Measurements from ENCODE around the gene TMEM255A.

Gene TMEM255A

GRCh38 chrX:120305531-120306141 is 5.6 kb downstream of the TMEM255A start:
- no peak overlapping the region for H3K4me3 ChIP-seq (ENCODE audit: low read depth in 1 of 2, low read length in 2 of 2)
- H3K27me3 ChIP-seq (ENCODE audit: low read depth, low read length): peaks cover 8% of the 10 kb centered on the region
- H3K4me1 ChIP-seq (ENCODE audit: control insufficient read depth in 1 of 2, insufficient read depth in 2 of 2, low read length in 2 of 2): peaks cover 0 to 11% of the 10 kb centered on the region in 2 donors
- H3K27ac ChIP-seq (ENCODE audit: low read length): no peak overlapping the region
- H3K9me3 ChIP-seq (ENCODE audit: control insufficient read depth in 1 of 2, low read length in 2 of 2): no peaks in the 10 kb centered on the region
- H3K36me3 ChIP-seq (ENCODE audit: control insufficient read depth in 1 of 2, insufficient read depth in 2 of 2, low read length in 2 of 2): no peaks in the 10 kb centered on the region

- Histone ChIP-seq H3K9me3 (ENCODE audit: control insufficient read depth in 1 of 2, low read length in 2 of 2) (no peaks in the 10 kb centered on the region), H3K4me1 (ENCODE audit: control insufficient read depth in 1 of 2, insufficient read depth in 2 of 2, low read length in 2 of 2) (peaks cover 0 to 2% of the 10 kb centered on the region in 2 donors), H3K36me3 (ENCODE audit: control insufficient read depth in 1 of 2, insufficient read depth in 2 of 2, low read length in 2 of 2) (no peaks in the 10 kb centered on the region), H3K27me3 (ENCODE audit: low read depth, low read length) (peaks cover 3% of the 10 kb centered on the region), H3K27ac (ENCODE audit: low read length) (no peak overlapping the region), H3K4me3 (ENCODE audit: low read depth in 1 of 2, low read length in 2 of 2) (no peak overlapping the region)
These were observed 7.0 kb downstream of the TMEM255A start for GRCh38 chrX:120304256-120304655.

DNA sequence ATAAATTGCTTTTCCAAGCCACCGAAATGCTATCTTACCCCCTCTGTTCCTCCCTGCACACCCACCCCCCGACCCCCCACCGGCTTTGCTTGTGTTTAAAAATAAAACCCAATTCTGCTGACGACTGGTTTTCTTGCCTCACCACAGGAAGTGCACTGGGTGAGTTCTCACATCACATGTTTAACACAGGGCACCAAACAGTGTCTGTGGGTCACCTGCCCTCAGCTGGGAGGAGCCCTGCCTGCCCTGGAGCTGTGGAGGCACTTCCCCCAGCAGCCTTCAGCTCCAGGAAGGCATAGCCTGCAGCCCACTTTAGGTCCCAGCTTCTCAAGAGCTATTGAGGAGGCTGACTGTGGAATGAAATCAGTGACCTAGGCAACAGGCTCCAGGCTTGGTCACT is 8.8 kb downstream of the TMEM255A start:
- Histone ChIP-seq H3K4me1 (ENCODE audit: control insufficient read depth in 1 of 2, insufficient read depth in 2 of 2, low read length in 2 of 2) (no peaks in the 10 kb centered on the region), H3K27ac (ENCODE audit: low read length) (no peak overlapping the region), H3K27me3 (ENCODE audit: low read depth, low read length) (no peaks in the 10 kb centered on the region), H3K4me3 (ENCODE audit: low read depth in 1 of 2, low read length in 2 of 2) (no peak overlapping the region), H3K36me3 (ENCODE audit: control insufficient read depth in 1 of 2, insufficient read depth in 2 of 2, low read length in 2 of 2) (no peaks in the 10 kb centered on the region), H3K9me3 (ENCODE audit: control insufficient read depth in 1 of 2, low read length in 2 of 2) (no peaks in the 10 kb centered on the region)

GRCh38 chrX:120301960-120302359 is 9.3 kb downstream of the TMEM255A start:
- Histone ChIP-seq H3K36me3 (ENCODE audit: control insufficient read depth in 1 of 2, insufficient read depth in 2 of 2, low read length in 2 of 2) (no peaks in the 10 kb centered on the region), H3K9me3 (ENCODE audit: control insufficient read depth in 1 of 2, low read length in 2 of 2) (no peaks in the 10 kb centered on the region), H3K27ac (ENCODE audit: low read length) (no peak overlapping the region), H3K27me3 (ENCODE audit: low read depth, low read length) (no peaks in the 10 kb centered on the region), H3K4me1 (ENCODE audit: control insufficient read depth in 1 of 2, insufficient read depth in 2 of 2, low read length in 2 of 2) (no peaks in the 10 kb centered on the region), H3K4me3 (ENCODE audit: low read depth in 1 of 2, low read length in 2 of 2) (no peak overlapping the region)

DNA sequence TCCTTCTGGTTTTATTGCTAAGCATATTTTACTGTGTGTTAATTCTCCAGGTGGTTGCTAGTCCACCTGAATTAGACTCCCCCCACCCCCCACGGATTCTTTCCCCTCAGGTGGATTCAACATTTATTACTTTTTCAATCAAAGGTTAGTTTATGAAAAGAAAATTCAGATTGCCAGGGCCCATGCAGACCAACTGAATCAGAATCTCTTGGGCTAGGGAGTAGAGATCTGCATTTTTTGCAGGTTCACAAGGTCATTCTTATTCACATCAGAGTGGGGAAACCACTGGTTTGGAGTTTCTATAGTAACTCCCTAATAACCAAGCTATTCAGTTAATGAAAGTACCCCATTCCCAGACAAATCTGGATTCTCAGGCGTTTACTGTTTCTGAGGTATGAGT is 9.8 kb downstream of the TMEM255A start:
- no peaks in the 10 kb centered on the region for H3K9me3 ChIP-seq (ENCODE audit: control insufficient read depth in 1 of 2, low read length in 2 of 2)
- no peak overlapping the region for H3K4me3 ChIP-seq (ENCODE audit: low read depth in 1 of 2, low read length in 2 of 2)
- H3K27me3 ChIP-seq (ENCODE audit: low read depth, low read length): no peaks in the 10 kb centered on the region
- no peak overlapping the region for H3K27ac ChIP-seq (ENCODE audit: low read length)
- no peaks in the 10 kb centered on the region for H3K4me1 ChIP-seq (ENCODE audit: control insufficient read depth in 1 of 2, insufficient read depth in 2 of 2, low read length in 2 of 2)
- no peaks in the 10 kb centered on the region for H3K36me3 ChIP-seq (ENCODE audit: control insufficient read depth in 1 of 2, insufficient read depth in 2 of 2, low read length in 2 of 2)

DNA sequence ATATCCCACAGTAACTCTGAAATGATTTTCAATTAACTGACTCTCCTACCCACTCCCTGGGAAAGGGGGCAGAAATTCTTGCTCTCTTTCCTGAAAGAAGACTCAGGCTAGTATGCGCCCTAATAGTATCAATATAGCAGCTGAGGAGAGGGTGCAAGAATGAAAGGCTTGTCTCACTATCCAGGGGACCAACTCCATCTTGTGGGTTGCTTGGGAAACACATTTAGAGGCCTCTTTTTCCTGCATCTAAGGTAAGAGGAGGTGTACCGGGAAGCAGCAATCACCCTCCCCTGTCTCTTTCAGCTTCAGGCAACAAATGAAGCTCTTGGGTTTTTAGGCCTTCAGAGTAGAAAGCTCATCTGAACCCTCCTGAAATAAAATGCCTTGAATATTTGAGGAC is 11.3 kb downstream of the TMEM255A start:
- H3K36me3 ChIP-seq (ENCODE audit: control insufficient read depth in 1 of 2, insufficient read depth in 2 of 2, low read length in 2 of 2): no peaks in the 10 kb centered on the region
- H3K27ac ChIP-seq (ENCODE audit: low read length): no peak overlapping the region
- H3K9me3 ChIP-seq (ENCODE audit: control insufficient read depth in 1 of 2, low read length in 2 of 2): no peaks in the 10 kb centered on the region

GRCh38 chrX:120297923-120298322 is 13.3 kb downstream of the TMEM255A start:
- H3K4me1 ChIP-seq (ENCODE audit: control insufficient read depth in 1 of 2, insufficient read depth in 2 of 2, low read length in 2 of 2): no peaks in the 10 kb centered on the region
- H3K9me3 ChIP-seq (ENCODE audit: control insufficient read depth in 1 of 2, low read length in 2 of 2): no peaks in the 10 kb centered on the region
- H3K27me3 ChIP-seq (ENCODE audit: low read depth, low read length): no peaks in the 10 kb centered on the region
- H3K27ac ChIP-seq (ENCODE audit: low read length): no peak overlapping the region
- H3K4me3 ChIP-seq (ENCODE audit: low read depth in 1 of 2, low read length in 2 of 2): no peak overlapping the region
- H3K36me3 ChIP-seq (ENCODE audit: control insufficient read depth in 1 of 2, insufficient read depth in 2 of 2, low read length in 2 of 2): no peaks in the 10 kb centered on the region

More for the DNA sequence above, 11.3 kb downstream of the TMEM255A start:
- no peaks in the 10 kb centered on the region for H3K4me1 ChIP-seq (ENCODE audit: control insufficient read depth in 1 of 2, insufficient read depth in 2 of 2, low read length in 2 of 2)
- H3K4me3 ChIP-seq (ENCODE audit: low read depth in 1 of 2, low read length in 2 of 2): no peak overlapping the region
- H3K27me3 ChIP-seq (ENCODE audit: low read depth, low read length): no peaks in the 10 kb centered on the region

GRCh38 chrX:120294651-120295050 is 16.6 kb downstream of the TMEM255A start:
- Histone ChIP-seq H3K27me3 (ENCODE audit: low read depth, low read length) (no peaks in the 10 kb centered on the region), H3K27ac (ENCODE audit: low read length) (no peak overlapping the region), H3K4me1 (ENCODE audit: control insufficient read depth in 1 of 2, insufficient read depth in 2 of 2, low read length in 2 of 2) (no peaks in the 10 kb centered on the region), H3K4me3 (ENCODE audit: low read depth in 1 of 2, low read length in 2 of 2) (no peak overlapping the region), H3K36me3 (ENCODE audit: control insufficient read depth in 1 of 2, insufficient read depth in 2 of 2, low read length in 2 of 2) (no peaks in the 10 kb centered on the region), H3K9me3 (ENCODE audit: control insufficient read depth in 1 of 2, low read length in 2 of 2) (no peaks in the 10 kb centered on the region)

- Histone ChIP-seq H3K27me3 (ENCODE audit: low read depth, low read length) (no peaks in the 10 kb centered on the region), H3K9me3 (ENCODE audit: control insufficient read depth in 1 of 2, low read length in 2 of 2) (no peaks in the 10 kb centered on the region), H3K4me1 (ENCODE audit: control insufficient read depth in 1 of 2, insufficient read depth in 2 of 2, low read length in 2 of 2) (no peaks in the 10 kb centered on the region), H3K27ac (ENCODE audit: low read length) (no peak overlapping the region), H3K36me3 (ENCODE audit: control insufficient read depth in 1 of 2, insufficient read depth in 2 of 2, low read length in 2 of 2) (no peaks in the 10 kb centered on the region), H3K4me3 (ENCODE audit: low read depth in 1 of 2, low read length in 2 of 2) (no peak overlapping the region)
These were observed 18.2 kb downstream of the TMEM255A start for GRCh38 chrX:120293015-120293414.

DNA sequence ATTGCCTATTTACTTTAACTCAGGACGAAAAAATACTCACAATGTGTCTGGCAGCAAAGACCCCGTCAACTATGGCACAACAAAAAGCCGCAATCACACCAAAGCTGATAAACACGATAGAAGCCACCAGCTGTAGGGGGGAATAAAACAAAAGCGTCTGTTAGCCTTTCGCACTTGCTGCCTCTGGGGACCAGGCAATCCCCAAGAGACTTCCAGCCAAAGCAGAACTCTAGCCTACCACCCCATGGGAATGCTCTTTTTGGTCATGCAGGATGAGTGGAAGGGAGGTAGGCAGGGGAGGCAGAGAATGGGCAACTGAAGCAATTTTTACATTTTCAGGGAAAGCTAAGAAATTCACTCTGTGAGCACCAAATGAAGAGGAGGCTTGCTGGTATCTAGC is 20.1 kb downstream of the TMEM255A start:
- H3K27me3 ChIP-seq (ENCODE audit: low read depth, low read length): no peaks in the 10 kb centered on the region
- H3K4me1 ChIP-seq (ENCODE audit: control insufficient read depth in 1 of 2, insufficient read depth in 2 of 2, low read length in 2 of 2): no peaks in the 10 kb centered on the region
- no peaks in the 10 kb centered on the region for H3K9me3 ChIP-seq (ENCODE audit: control insufficient read depth in 1 of 2, low read length in 2 of 2)
- H3K27ac ChIP-seq (ENCODE audit: low read length): no peak overlapping the region
- no peak overlapping the region for H3K4me3 ChIP-seq (ENCODE audit: low read depth in 1 of 2, low read length in 2 of 2)
- H3K36me3 ChIP-seq (ENCODE audit: control insufficient read depth in 1 of 2, insufficient read depth in 2 of 2, low read length in 2 of 2): no peaks in the 10 kb centered on the region

- Histone ChIP-seq H3K27ac (ENCODE audit: low read length) (no peak overlapping the region), H3K9me3 (ENCODE audit: control insufficient read depth in 1 of 2, low read length in 2 of 2) (no peaks in the 10 kb centered on the region), H3K27me3 (ENCODE audit: low read depth, low read length) (no peaks in the 10 kb centered on the region), H3K36me3 (ENCODE audit: control insufficient read depth in 1 of 2, insufficient read depth in 2 of 2, low read length in 2 of 2) (no peaks in the 10 kb centered on the region), H3K4me3 (ENCODE audit: low read depth in 1 of 2, low read length in 2 of 2) (no peak overlapping the region), H3K4me1 (ENCODE audit: control insufficient read depth in 1 of 2, insufficient read depth in 2 of 2, low read length in 2 of 2) (no peaks in the 10 kb centered on the region)
These were observed 21.2 kb downstream of the TMEM255A start for GRCh38 chrX:120290107-120290506.

- Histone ChIP-seq H3K9me3 (ENCODE audit: control insufficient read depth in 1 of 2, low read length in 2 of 2) (no peaks in the 10 kb centered on the region), H3K4me3 (ENCODE audit: low read depth in 1 of 2, low read length in 2 of 2) (no peak overlapping the region), H3K27ac (ENCODE audit: low read length) (no peak overlapping the region), H3K4me1 (ENCODE audit: control insufficient read depth in 1 of 2, insufficient read depth in 2 of 2, low read length in 2 of 2) (no peaks in the 10 kb centered on the region), H3K36me3 (ENCODE audit: control insufficient read depth in 1 of 2, insufficient read depth in 2 of 2, low read length in 2 of 2) (no peaks in the 10 kb centered on the region), H3K27me3 (ENCODE audit: low read depth, low read length) (no peaks in the 10 kb centered on the region)
These were observed 23.6 kb downstream of the TMEM255A start for GRCh38 chrX:120287513-120288112.

Data from muscle layer of duodenum (tissue), 2 donors.